Body of pancreas (tissue), 4 donors: ENCODE results near the gene CPSF3.

Experiments used
- CTCF ChIP-seq, 7 experiments: fragments of 450-650 bp in 4 of 7; fragments of 200-600 bp in 3 of 7; sonication (generic) in 3 of 7; IDR thresholded peaks; one replicate each; pipeline ENCODE4 v1.5.1; 2016 to 2019; ENCODE audit warnings: antibody characterized with exemption in 7 of 7
- POLR2A ChIP-seq, 3 donors: fragments of 450-650 bp; IDR thresholded peaks; one replicate each; pipeline ENCODE4 v1.6.1; 2016; ENCODE audit warnings: antibody characterized with exemption in 3 of 3, mild to moderate bottlenecking in 2 of 3

DNA sequence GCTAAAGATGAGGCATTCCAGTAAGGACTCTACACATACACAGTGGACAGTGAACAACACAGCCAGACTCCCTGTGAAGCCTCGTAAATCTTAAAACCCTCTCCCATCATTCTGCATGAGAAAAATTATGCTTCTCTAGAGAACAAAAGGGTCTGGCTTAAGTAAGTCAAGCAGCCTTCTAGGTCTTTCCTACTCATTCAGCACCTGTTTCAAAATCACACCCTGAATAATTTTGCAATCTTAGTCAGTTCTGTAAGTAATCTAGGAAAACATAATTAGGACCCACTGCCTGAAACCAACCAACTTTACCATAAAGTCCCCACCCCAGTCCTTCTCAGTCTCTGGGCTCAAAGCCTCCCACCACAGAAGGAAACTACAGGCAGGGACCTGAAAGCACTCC is 70.6 kb downstream of the CPSF3 start:
- no peak for TF ChIP-seq CTCF (IDR thresholded peaks at IDR 0.05)
- no peak for TF ChIP-seq POLR2A (IDR thresholded peaks at IDR 0.05)
